D721Med (cell line): Measurements from ENCODE around the gene MSI1.

Experiments
- DNase-seq: peaks from one replicate; pipeline ENCODE4 v3.0.0; 2011; ENCODE audit warnings: low spot score; ENCODE audit not compliant: insufficient read length
- FAIRE-seq: peaks from 2 replicates; lab custom pipeline; 2011; peaks lifted over from hg19 to GRCh38; lab: Jason Lieb, UNC
- CTCF ChIP-seq: IDR thresholded peaks from 2 replicates; pipeline ENCODE4 v1.5.1; 2012; ENCODE audit warnings: mild to moderate bottlenecking, control low read depth; ENCODE audit not compliant: insufficient read depth; ENCODE audit errors: missing control alignments

The MSI1 gene

GRCh38 chr12:120394483-120395367 is 25.8 kb upstream of the MSI1 start:
- FAIRE-seq (no peak), DNase-seq (no peak)
- no peak for TF ChIP-seq CTCF

GRCh38 chr12:120390540-120391120 is 21.7 kb upstream of the MSI1 start:
- no peak for TF ChIP-seq CTCF
- FAIRE-seq (no peak), DNase-seq (no peak)

GRCh38 chr12:120388691-120389481 is 19.9 kb upstream of the MSI1 start:
- FAIRE-seq = no peak
- no peak for TF ChIP-seq CTCF
- DNase-seq = no peak

- no peak for FAIRE-seq
Observed at GRCh38 chr12:120381752-120382419, 12.9 kb upstream of the MSI1 start.

GRCh38 chr12:120378036-120378435 is 9.1 kb upstream of the MSI1 start:
- no peak for FAIRE-seq
- DNase-seq = no peak
- TF ChIP-seq CTCF = no peak

More at GRCh38 chr12:120381752-120382419, 12.9 kb upstream of the MSI1 start:
- TF ChIP-seq CTCF = no peak
- no peak for DNase-seq

- no peak for TF ChIP-seq CTCF
- FAIRE-seq = no peak
- no peak for DNase-seq
Observed at GRCh38 chr12:120377611-120378010, 8.6 kb upstream of the MSI1 start.
